Tongue (tissue), 2 donors: ENCODE data around the gene RASSF8. TPM values are rescaled to one million over a fixed set of nuclear protein-coding genes. Genes with fewer than 3 reads are reported as not detected.

ENCODE experiments used
- DNase-seq: peaks from one replicate; pipeline ENCODE4 v3.0.0-alpha.2; 2015
- total RNA-seq: library from RNA; depleted of rRNA; stranded (reverse); fragments of >200 nt; gene quantifications from one replicate; pipeline ENCODE4 v1.2.3, GENCODE V29; 2014

Gene RASSF8
- total RNA-seq, 1 donor from 2014 or later = 51.0 TPM

DNA sequence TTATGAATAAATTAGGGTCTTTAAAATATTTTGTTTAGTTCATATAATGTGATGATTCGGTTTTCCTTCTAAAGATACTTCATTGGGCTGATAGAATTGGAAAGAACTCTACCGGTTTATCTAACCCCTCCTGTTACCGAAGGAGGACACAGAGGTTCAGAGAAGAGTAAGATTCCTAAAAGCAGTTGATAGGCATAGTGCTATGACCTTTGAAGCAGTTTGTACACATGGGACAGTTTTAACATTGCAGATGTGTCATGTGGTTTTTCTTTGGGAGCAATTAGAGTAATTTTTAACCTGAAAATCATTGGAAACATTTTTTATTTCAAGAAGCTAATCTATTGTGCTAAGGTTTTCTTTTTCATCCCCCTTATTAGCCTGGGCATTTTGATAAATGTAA is 103.5 kb downstream of the RASSF8 start:
- no peak for DNase-seq

DNA sequence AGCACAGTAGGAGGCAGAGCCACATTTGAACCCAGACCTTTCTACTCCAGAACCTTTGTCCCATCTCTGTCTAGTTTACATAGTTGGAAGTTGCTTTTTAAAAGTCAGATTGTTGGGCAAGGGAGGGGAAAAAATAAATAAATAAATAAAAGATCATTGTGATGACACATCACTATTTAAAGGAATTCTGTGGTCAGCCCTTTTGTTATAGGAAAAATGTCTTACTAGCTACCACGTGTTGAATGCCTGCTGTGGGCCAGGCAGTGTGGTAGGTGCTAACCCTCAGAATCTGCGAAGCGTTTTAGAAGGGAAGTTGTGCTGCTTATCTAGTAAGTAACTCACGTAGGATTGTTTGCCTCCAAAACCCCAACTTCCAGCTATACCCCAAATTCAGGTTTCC is 104.1 kb downstream of the RASSF8 start:
- DNase-seq = no peak

- no peak for DNase-seq
Observed at GRCh38 chr12:26065451-26065850, 107.0 kb downstream of the RASSF8 start.

- no peak for DNase-seq
Observed at GRCh38 chr12:26068503-26068902, 110.0 kb downstream of the RASSF8 start.

DNA sequence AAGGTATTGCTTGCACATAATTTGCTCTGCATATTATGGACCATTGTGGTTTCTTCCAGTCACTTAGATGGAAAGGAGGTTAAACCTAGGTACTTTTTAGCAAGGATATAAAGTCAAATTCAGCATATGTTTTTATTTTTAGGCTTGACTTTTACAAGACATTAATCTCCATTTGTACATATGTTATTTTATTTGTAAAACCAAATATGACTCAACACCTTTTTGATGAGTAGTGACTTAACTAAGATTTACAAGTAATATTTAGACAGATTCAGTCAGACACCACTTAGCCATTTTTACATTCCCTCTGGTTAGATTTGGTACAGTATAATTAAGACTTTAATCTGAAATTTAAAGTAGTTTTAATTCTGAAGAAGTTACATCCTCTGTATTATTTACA is 111.3 kb downstream of the RASSF8 start:
- DNase-seq = no peak

DNA sequence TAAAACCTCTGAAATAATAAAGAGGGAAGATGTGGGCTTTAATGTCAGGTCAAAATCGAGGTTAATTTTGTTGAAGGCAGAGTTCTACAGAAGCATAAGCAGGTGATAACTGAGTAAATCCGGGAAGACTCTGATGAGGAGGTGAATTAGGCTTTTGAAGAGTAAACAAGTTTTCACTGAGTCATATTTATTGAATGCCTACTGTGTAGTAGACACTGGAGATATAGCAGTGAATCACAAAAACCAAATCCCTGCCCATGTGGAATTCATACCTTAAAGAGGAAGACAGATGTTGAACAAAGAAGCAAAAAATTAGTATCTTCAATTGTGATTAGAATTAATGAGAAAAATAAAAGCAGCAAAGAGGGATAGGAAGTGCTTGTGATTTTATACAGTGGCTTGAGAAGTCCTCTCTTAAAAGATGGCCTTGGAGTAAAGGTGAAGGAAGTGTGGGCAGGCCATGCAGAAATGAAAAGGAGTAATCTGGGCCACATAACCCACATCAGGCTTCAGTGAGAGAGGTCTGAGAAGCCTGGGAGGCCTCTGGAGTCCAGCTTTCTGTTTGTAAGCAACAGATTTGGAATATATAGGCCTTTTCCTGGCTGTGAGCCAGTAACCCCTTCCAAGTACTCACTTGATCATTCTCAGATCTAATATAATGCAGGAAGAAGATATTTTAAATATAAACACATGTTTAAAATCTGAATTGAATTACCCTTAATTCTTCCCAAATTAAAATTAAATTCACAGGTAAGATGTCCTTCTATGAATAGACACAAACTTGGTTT is 119.6 kb downstream of the RASSF8 start:
- peak; percentile 59 for DNase-seq

- DNase-seq = no peak
Observed at GRCh38 chr12:26080911-26081310, 122.4 kb downstream of the RASSF8 start.

DNA sequence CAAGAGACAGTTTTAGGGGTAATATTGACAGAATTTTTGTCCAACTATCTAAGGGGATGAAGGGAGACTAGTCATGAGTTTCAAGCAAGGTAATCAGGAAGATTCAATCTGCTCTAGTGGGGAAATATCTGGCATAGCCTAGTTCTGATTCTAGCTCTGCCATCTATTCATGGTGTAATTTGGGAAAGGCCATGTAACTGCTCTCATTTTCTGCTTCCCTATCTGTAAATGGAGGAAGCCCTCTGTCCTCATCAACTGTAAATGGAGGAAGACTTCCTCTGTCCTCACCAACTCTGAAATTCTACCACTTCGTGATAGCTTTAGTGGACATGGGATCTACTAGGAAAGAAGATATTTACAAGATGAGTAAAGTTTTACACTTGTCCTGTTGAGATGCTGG is 128.5 kb downstream of the RASSF8 start:
- DNase-seq = no peak

GRCh38 chr12:26088998-26089397 is 130.5 kb downstream of the RASSF8 start:
- DNase-seq = no peak

- no peak for DNase-seq
Observed at GRCh38 chr12:26090836-26091510, 132.5 kb downstream of the RASSF8 start.

GRCh38 chr12:26091822-26092221 is 133.3 kb downstream of the RASSF8 start:
- peak; percentile 42 for DNase-seq

GRCh38 chr12:26092346-26093105 is 134.0 kb downstream of the RASSF8 start:
- DNase-seq = no peak

- no peak for DNase-seq
Observed at GRCh38 chr12:26095186-26095585, 136.7 kb downstream of the RASSF8 start.

GRCh38 chr12:26096036-26096435 is 137.6 kb downstream of the RASSF8 start:
- DNase-seq = no peak

DNA sequence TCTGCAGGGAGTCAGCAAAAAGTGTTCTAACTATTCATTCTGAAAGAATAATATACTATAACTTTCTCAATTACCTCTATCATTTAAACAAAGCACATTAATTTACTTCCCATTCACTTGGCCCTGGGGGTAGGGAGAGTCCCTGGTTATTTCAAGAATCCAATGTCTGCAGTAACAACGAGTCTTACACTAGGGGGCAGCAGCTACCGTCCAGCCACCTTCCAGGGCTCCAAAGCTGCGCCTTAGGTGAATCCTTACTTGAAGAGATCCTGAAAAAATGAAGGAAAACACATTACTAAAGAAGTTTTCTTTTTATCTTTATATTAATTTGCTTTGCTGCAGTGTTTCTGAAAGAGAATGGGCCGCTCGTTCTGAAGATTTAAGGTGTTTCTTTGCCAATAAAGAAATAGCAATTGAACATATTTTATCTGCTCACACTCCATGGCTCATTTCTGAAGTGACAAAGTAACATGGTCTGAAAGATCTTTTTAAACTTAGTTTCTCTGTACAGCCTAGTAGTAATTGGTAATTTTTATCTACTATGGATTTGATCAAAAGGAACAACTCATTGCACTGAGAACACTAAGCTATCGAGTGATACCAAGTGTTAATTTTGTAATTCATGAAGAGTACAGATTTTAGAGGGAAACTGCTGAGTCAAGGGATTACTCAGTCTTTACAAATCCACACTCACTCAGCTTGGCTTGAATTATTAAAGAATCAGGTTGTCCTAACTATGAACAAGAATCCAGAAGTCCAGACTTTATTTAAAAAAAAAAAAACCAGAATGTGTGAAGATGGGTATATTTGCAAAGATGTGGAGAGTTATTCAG is 138.8 kb downstream of the RASSF8 start:
- DNase-seq = peak; percentile 88

- DNase-seq = no peak
Observed at GRCh38 chr12:26100666-26101349, 142.3 kb downstream of the RASSF8 start.

GRCh38 chr12:26101350-26101734 is 142.9 kb downstream of the RASSF8 start:
- DNase-seq = peak; percentile 57

- no peak for DNase-seq
Observed at GRCh38 chr12:26101763-26102162, 143.3 kb downstream of the RASSF8 start.

DNA sequence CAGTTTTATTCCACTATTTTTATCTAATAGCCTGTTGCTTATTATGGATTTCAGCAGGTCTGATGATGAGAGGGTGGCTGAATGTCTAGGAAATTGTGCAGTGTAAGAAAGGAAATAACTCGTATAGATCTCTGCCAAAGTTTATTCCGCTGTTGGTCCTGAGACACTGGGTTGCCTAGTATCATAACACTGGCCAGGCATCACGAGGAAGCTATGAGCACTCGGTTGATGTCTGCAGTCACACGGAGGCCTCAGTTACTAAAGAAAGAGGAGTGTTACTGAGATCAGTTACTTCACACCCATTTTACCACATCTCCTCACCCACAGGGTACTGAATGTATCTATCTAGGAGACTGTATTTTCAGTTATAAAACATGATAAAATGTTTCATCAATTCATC is 144.5 kb downstream of the RASSF8 start:
- DNase-seq = no peak

- DNase-seq = no peak
Observed at GRCh38 chr12:26106347-26106746, 147.9 kb downstream of the RASSF8 start.

DNA sequence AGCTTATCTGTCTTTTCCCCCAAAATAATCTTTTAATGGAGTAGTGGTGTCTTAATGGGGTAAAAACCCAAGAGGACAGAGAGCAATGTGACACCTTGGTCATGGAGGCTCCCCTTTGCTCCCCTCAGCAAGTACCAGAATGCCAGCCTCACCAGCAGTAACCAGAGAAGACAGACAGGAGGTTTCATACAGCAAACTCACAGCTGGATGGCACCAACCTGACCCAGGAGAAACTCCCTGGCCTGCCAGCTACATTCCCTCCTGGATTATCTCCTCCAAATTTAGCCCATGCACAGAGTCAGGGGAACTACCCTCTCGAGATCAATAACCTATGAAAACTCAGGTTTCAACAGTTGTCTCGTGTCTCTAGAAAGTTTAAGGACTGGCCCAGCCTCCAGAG is 150.4 kb downstream of the RASSF8 start:
- no peak for DNase-seq
